ENCODE measurements around the gene SAP30L.
A peak's percentile ranks its signal among the peaks of the same experiment; 100 is the strongest.

Gene SAP30L

DNA sequence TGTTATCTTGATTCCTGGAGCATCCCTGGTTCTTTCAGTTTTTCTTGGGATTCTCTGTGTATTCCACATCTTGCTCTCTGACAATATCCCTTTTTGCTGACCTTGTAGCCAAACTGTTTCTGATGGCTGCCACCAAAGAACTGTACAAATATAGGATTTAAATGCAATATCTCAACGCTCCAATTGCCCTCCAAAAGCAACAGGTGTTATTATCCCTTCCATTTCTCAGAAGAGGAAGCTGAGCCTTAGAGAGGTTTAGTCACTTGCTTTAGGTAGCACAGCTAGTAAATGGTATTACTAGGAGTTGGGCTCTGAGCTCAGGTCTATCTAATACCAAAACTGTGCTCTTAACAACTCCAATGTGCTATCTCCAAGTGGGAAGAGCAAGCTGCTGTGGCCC, 56.4 kb downstream of the SAP30L start:
- no peak overlapping the region for H2AFZ ChIP-seq (ENCODE audit: low read length)
- no peak for DNase-seq
- H4K20me1 ChIP-seq (ENCODE audit: insufficient read depth, low read length): no peaks in the 10 kb centered on the region
- H3K36me3 ChIP-seq (replicated peaks; ENCODE audit: insufficient read depth, low read length): no peaks in the 10 kb centered on the region
- no peaks in the 10 kb centered on the region for H3F3A ChIP-seq (ENCODE audit: insufficient read depth, low read length)
- no peak overlapping the region for H3K4me3 ChIP-seq (ENCODE audit: low read length)
- TF ChIP-seq, protein P1, sequence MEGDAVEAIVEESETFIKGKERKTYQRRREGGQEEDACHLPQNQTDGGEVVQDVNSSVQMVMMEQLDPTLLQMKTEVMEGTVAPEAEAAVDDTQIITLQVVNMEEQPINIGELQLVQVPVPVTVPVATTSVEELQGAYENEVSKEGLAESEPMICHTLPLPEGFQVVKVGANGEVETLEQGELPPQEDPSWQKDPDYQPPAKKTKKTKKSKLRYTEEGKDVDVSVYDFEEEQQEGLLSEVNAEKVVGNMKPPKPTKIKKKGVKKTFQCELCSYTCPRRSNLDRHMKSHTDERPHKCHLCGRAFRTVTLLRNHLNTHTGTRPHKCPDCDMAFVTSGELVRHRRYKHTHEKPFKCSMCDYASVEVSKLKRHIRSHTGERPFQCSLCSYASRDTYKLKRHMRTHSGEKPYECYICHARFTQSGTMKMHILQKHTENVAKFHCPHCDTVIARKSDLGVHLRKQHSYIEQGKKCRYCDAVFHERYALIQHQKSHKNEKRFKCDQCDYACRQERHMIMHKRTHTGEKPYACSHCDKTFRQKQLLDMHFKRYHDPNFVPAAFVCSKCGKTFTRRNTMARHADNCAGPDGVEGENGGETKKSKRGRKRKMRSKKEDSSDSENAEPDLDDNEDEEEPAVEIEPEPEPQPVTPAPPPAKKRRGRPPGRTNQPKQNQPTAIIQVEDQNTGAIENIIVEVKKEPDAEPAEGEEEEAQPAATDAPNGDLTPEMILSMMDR (IDR thresholded peaks at IDR 0.05; ENCODE audit: low read length): no peak
- TF ChIP-seq EZH2phosphoT487 (IDR thresholded peaks at IDR 0.05; ENCODE audit: low read length) (no peak), EZH2 (optimal IDR thresholded peaks at IDR 0.05; ENCODE audit: low read depth, low read length) (no peak)
- no peaks in the 10 kb centered on the region for H3K9me3 ChIP-seq (replicated peaks; ENCODE audit: insufficient read depth, low read length)
- peaks cover 3% of the 10 kb centered on the region; the same call in 1 of the 2 replicates for H3K4me1 ChIP-seq (ENCODE audit: low read length)
- H3K27ac ChIP-seq (ENCODE audit: low read length): no peak overlapping the region
- no peaks in the 10 kb centered on the region for H3K27me3 ChIP-seq (replicated peaks; ENCODE audit: insufficient read depth, low read length)
- H3K79me2 ChIP-seq (ENCODE audit: low read length): no peaks in the 10 kb centered on the region
- no peaks in the 10 kb centered on the region for H3K9me2 ChIP-seq (replicated peaks; ENCODE audit: insufficient read depth, low read length)
- no peak overlapping the region for H3K4me2 ChIP-seq (ENCODE audit: low read depth, low read length)
- H3K9ac ChIP-seq (ENCODE audit: low read length): no peak overlapping the region

DNA sequence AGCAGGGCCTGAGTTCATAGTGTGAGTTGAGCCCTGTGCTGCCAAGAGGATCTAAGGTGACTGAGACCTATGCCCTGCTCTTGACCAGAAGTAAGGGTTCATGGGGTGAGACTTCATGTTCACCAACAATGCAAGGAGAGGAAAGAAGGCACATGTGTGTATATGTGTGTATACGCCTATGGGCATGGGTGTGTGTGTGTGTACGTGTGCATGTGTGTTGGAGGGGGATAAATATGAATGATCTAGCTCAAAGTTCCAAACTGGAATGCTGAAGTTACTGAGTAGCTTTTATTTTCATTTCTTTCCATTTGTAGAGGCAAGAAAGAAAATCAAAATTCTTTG, 57.9 kb downstream of the SAP30L start:
- Histone ChIP-seq H2AFZ (ENCODE audit: low read length) (no peak overlapping the region), H4K20me1 (ENCODE audit: insufficient read depth, low read length) (no peaks in the 10 kb centered on the region), H3K27ac (ENCODE audit: low read length) (no peak overlapping the region), H3K4me1 (ENCODE audit: low read length) (peaks cover 3% of the 10 kb centered on the region; the same call in 1 of the 2 replicates), H3K9me3 (replicated peaks; ENCODE audit: insufficient read depth, low read length) (no peaks in the 10 kb centered on the region), H3F3A (ENCODE audit: insufficient read depth, low read length) (no peaks in the 10 kb centered on the region), H3K27me3 (replicated peaks; ENCODE audit: insufficient read depth, low read length) (no peaks in the 10 kb centered on the region), H3K36me3 (replicated peaks; ENCODE audit: insufficient read depth, low read length) (no peaks in the 10 kb centered on the region), H3K4me3 (ENCODE audit: low read length) (no peak overlapping the region), H3K79me2 (ENCODE audit: low read length) (no peaks in the 10 kb centered on the region), H3K9me2 (replicated peaks; ENCODE audit: insufficient read depth, low read length) (no peaks in the 10 kb centered on the region), H3K4me2 (ENCODE audit: low read depth, low read length) (peak overlapping the region; percentile 22), H3K9ac (ENCODE audit: low read length) (no peak overlapping the region)
- TF ChIP-seq, protein P1 (IDR thresholded peaks at IDR 0.05; ENCODE audit: low read length): no peak
- DNase-seq: no peak

DNA sequence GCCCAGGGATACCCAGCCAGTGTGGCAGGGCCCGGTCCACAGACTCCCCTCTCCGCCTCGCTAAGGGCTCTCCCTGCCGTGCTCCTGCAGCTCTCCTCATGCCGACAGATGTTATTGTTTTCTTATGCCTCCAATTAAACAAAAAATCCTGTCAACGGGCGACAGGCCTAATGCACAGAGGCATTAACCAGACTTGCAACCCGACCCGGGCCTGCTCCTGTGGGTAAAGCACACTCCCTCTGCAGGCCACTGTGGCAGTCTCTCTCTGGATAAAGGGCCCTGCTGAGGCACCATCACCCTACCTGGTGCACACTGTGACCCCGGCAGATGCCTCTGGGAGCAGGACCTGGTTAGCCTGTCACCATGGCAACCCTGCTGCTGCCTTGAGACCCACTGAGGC, 59.8 kb downstream of the SAP30L start:
- H3K36me3 ChIP-seq (replicated peaks; ENCODE audit: insufficient read depth, low read length): no peaks in the 10 kb centered on the region
- no peak overlapping the region for H3K4me2 ChIP-seq (ENCODE audit: low read depth, low read length)
- H3K9me2 ChIP-seq (replicated peaks; ENCODE audit: insufficient read depth, low read length): no peaks in the 10 kb centered on the region
- no peaks in the 10 kb centered on the region for H3K79me2 ChIP-seq (ENCODE audit: low read length)
- no peaks in the 10 kb centered on the region for H3K9me3 ChIP-seq (replicated peaks; ENCODE audit: insufficient read depth, low read length)
- no peaks in the 10 kb centered on the region for H4K20me1 ChIP-seq (ENCODE audit: insufficient read depth, low read length)
- H2AFZ ChIP-seq (ENCODE audit: low read length): no peak overlapping the region
- no peaks in the 10 kb centered on the region for H3F3A ChIP-seq (ENCODE audit: insufficient read depth, low read length)
- peaks cover 3% of the 10 kb centered on the region; the same call in 1 of the 2 replicates for H3K4me1 ChIP-seq (ENCODE audit: low read length)
- H3K9ac ChIP-seq (ENCODE audit: low read length): no peak overlapping the region
- DNase-seq: no peak
- no peak for TF ChIP-seq EZH2phosphoT487 (IDR thresholded peaks at IDR 0.05; ENCODE audit: low read length)
- no peak for TF ChIP-seq EZH2 (optimal IDR thresholded peaks at IDR 0.05; ENCODE audit: low read depth, low read length)
- TF ChIP-seq, protein P1 (IDR thresholded peaks at IDR 0.05; ENCODE audit: low read length): no peak
- H3K4me3 ChIP-seq (ENCODE audit: low read length): no peak overlapping the region
- no peak overlapping the region for H3K27ac ChIP-seq (ENCODE audit: low read length)
- no peaks in the 10 kb centered on the region for H3K27me3 ChIP-seq (replicated peaks; ENCODE audit: insufficient read depth, low read length)
